Bronchial epithelial cell (primary cell): ENCODE measurements around the gene NEURL1. TPM values are rescaled to one million over a fixed set of nuclear protein-coding genes. Genes with fewer than 3 reads are reported as not detected.

ENCODE experiments used
- DNase-seq: peaks from one replicate; pipeline ENCODE4 v3.0.0-alpha.2; 2010; ENCODE audit warnings: low read depth
- FAIRE-seq: peaks from 2 replicates; lab custom pipeline; 2011; peaks lifted over from hg19 to GRCh38; lab: Jason Lieb, UNC
- H3K27me3 ChIP-seq: 2 replicates; pipeline ENCODE4 v1.5.1; 2011; ENCODE audit warnings: low read length; ENCODE audit not compliant: control insufficient read depth, insufficient read depth
- H3K36me3 ChIP-seq: 2 replicates; pipeline ENCODE4 v1.5.1; 2011; ENCODE audit warnings: low read length; ENCODE audit not compliant: control insufficient read depth, insufficient read depth
- H3K4me3 ChIP-seq: 2 replicates; pipeline ENCODE4 v1.5.1; 2011; ENCODE audit warnings: mild to moderate bottlenecking, low read depth, low read length, control low read depth
- total RNA-seq: library from RNA; depleted of rRNA; stranded (reverse); fragments of >200 nt; gene quantifications from 2 replicates; pipeline ENCODE4 v1.2.1, GENCODE V29; 2014
- TF ChIP-seq, protein P1 (sequence below): IDR thresholded peaks from 2 replicates; pipeline ENCODE4 v1.5.1; 2011; ENCODE audit warnings: mild to moderate bottlenecking, moderate library complexity, low read length, control low read depth, inconsistent platforms; ENCODE audit not compliant: insufficient read depth, severe bottlenecking

NEURL1 gene
- total RNA-seq, 1 donor from 2014 or later, result 1.1 TPM

DNA sequence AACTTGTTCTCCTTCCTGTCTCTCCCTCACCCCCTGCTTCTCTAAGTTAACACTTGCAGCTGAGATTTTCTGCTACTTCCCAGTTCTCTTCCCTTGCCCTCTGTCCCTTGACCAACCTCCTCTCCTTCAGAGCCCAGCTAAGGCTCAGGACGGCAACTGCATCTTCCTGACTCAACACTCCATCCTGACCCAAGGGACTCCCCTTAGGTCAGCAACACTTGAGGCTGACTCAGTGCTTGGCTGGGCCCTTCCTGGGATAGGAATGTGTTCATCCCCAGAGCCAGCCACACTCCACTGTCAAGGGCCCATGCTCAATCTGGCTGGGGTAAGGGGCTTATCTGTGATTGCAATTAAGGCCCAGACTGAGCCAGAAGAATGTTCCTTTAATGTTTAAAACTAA lies 44.8 kb upstream of the NEURL1 start:
- TF ChIP-seq, protein P1, sequence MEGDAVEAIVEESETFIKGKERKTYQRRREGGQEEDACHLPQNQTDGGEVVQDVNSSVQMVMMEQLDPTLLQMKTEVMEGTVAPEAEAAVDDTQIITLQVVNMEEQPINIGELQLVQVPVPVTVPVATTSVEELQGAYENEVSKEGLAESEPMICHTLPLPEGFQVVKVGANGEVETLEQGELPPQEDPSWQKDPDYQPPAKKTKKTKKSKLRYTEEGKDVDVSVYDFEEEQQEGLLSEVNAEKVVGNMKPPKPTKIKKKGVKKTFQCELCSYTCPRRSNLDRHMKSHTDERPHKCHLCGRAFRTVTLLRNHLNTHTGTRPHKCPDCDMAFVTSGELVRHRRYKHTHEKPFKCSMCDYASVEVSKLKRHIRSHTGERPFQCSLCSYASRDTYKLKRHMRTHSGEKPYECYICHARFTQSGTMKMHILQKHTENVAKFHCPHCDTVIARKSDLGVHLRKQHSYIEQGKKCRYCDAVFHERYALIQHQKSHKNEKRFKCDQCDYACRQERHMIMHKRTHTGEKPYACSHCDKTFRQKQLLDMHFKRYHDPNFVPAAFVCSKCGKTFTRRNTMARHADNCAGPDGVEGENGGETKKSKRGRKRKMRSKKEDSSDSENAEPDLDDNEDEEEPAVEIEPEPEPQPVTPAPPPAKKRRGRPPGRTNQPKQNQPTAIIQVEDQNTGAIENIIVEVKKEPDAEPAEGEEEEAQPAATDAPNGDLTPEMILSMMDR, result no peak
- Histone ChIP-seq H3K36me3 (peaks cover 11% of the 10 kb centered on the region), H3K27me3 (no peaks in the 10 kb centered on the region), H3K4me3 (no peak overlapping the region)
- FAIRE-seq, result no peak
- peak; percentile 73 for DNase-seq

DNA sequence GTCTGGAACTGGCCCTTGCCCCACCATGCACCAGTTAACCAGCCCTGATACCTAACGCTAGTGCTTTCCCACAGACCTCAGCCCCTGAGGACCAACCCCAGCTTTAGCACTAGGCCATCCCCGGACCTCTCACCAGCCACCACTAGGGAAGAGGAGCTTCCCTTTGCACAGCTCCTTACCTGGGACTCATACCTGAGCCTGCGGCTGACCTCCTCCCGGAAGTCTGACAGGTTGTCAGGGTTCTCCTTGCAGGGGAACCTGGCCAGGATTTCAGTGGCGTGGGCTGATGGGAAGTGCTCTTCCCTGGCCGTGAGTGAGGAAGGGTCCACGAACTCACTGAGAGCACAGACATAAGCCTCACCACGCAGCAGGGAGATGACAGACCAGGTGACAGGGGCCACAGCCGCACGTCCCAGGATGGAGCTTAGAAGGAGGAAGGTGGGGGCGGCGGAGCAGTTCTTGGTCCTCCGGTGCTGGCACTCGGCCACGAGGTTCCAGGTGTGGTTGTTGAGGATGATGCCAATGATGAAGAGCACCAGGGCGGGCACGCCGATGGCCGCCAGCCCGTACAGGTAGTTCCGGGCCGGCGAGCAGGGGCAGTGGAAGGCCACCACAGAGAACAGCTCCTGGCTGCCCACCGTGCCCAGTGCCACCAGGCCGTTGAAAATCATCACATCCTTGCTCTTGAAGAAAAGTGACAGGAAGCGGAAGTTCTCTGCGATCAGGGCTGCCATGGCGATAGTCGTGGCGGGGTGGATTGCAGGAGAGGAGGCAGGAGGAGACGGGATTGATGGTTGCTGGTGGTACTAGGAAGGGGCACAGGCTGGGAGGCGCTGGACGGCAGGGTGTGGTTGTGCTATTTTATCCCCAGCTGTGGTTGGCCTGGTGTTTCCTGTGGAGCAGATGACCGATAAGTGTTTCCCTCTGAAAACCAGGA lies 44.0 kb upstream of the NEURL1 start:
- FAIRE-seq (no peak), DNase-seq (no peak)
- Histone ChIP-seq H3K36me3 (peaks cover 9% of the 10 kb centered on the region), H3K27me3 (no peaks in the 10 kb centered on the region), H3K4me3 (no peak overlapping the region)
- TF ChIP-seq, protein P1, result no peak

DNA sequence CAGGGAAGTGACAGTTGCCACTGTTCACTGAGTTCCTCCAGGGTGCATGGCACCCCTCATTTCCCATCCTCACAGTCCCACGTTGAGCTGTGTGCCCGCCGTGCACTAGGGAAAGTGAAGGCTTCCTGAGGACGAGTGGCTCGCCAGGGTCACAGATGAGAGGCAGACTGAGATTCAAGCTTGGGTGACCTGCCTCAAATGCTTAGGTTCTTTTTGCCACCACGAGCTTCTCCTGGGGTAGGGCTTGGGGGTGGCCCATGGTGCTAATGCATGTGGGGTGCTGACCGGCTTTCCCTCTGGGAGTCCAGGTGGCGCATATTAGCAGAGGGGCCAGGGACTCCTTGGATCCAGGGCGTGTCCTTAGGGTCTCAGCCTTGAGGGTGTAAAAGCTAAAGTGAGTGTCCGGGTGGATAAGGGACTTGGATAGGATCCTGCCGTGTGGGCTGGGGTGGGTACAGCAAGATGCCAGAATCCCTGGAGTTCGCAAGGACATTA lies 43.3 kb upstream of the NEURL1 start:
- TF ChIP-seq, protein P1, result no peak
- Histone ChIP-seq H3K4me3 (no peak overlapping the region), H3K36me3 (peaks cover 4% of the 10 kb centered on the region), H3K27me3 (no peaks in the 10 kb centered on the region)
- DNase-seq, result no peak
- FAIRE-seq, result no peak

DNA sequence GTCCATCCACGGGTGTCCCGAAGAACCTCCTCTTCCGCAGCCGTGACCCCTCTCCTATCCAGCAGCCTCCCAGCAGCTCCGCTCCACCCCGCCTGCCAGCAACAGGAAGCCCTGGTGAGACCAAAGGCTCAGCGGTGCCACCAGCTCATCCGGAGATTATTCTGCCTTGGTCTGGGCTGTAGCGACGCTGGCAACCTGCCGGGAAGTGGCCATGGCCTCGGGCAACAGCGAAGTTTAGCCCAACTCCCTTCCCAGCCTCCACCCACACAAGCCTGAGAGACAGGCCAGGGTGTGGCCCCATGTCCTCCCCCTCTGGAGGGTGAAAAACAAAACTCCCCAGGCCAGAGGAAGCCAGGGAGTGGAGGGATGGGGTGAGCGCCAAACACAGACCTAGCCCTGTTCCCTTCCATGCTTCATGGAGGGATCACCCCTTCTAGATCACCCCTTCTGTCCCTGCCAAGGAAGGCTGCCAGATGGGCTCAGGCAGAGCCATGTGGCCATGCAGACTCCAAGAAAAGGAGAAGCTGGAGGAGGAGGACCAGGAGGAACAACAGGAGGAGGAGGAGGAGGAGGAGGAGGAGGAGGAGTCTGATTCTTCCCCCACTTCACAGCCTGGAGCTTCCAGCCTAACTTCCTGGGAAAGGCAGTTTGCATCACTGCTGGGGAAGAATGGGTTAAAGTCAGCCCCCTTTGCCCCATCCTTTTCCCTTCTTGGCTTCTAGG lies 42.3 kb upstream of the NEURL1 start:
- Histone ChIP-seq H3K36me3 (peaks cover 2% of the 10 kb centered on the region), H3K27me3 (no peaks in the 10 kb centered on the region), H3K4me3 (no peak overlapping the region)
- TF ChIP-seq, protein P1, result no peak
- FAIRE-seq (no peak), DNase-seq (peak; percentile 15)

DNA sequence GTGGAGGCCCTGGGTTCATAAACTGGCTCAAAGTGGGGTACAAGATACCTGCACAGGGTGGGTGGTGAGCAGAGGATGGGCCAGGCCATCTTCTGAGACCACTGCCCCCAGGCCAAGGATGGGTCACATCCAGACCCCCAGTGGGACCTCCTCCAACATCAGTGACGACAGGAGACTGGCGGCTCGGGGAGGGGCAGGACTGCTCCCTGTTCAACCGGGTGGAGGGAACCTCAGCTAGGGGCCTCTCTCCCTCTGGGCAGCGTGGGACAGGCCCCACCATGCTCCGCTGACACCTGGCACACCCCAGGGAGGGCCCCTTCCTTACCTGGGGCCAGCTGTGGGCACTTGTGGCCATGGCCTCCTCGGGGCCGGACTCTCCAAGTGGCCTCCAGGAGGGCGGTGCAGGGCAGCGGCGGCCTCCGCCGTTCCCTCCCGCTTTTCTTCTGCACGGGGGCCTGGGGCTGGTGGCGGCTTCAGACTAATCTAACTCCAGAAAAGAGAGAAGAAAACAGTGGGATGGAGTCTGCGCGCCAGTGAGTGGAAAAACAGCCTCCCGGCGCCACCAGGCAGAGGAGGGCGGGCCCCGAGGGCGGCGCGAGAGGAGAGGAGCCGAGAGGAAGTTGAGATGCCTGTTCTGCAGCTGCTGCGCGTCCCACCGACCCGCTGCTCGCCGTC lies 41.5 kb upstream of the NEURL1 start, which contains the start of gene CALHM2:
Gene CALHM2 (minus strand): TSS at position 540 of the 675 bp plus-strand sequence. CDS start 2,429 bp downstream, outside the sequence.
- FAIRE-seq (peak; percentile 66), DNase-seq (no peak)
- Histone ChIP-seq H3K4me3 (peak within 1 kb of the TSS; percentile 30), H3K36me3 (no peaks in the 10 kb centered on the region), H3K27me3 (no peaks in the 10 kb centered on the region)
- TF ChIP-seq, protein P1, result no peak
